GM18873 (cell line): ENCODE data around the gene CNTNAP3.
"Not testable (repeated sequence)": the region's sequence is repeated elsewhere in the genome, so short reads cannot be mapped to it uniquely, and the experiment has no call there.

Source experiments
- ATAC-seq: cut with Tn5 transposase; IDR thresholded peaks from one replicate; pipeline ENCODE4 v1.9.1; 2021; ENCODE audit warnings: mild to moderate bottlenecking, moderate library complexity, moderate number of reproducible peaks; ENCODE audit not compliant: unreplicated experiment, low FRiP score

CNTNAP3 gene

GRCh38 chr9:39287980-39288379 lies at the start of gene CNTNAP3:
Gene CNTNAP3, minus strand, starts transcription at chr9:39288167. Its CDS starts 103 bp downstream, at chr9:39288064.
- ATAC-seq: not testable (repeated sequence)

- not testable (repeated sequence) for ATAC-seq
Measured at GRCh38 chr9:39279995-39280394, 8.0 kb downstream of the CNTNAP3 start.

DNA sequence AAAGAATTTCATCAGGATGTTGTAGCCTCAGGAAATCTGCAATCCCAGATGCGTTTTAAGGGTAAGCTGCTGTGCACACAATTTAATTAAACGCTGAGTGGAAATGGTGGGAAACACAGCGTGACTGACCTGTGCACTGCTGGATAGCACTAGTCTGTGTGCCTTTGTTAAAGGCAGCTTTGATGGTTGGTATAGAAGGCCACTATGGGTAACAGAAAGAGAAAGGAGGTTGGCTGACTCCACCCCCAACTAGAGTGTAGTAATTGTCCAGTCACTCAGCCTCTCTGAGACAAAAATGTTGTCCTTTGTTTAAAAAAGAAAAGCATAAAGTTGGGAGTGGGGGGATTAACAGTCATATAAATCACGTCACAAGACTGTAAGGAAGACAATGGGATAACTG lies 45.5 kb downstream of the CNTNAP3 start:
- ATAC-seq: not testable (repeated sequence)

GRCh38 chr9:39232130-39232991 lies 55.6 kb downstream of the CNTNAP3 start:
- not testable (repeated sequence) for ATAC-seq

DNA sequence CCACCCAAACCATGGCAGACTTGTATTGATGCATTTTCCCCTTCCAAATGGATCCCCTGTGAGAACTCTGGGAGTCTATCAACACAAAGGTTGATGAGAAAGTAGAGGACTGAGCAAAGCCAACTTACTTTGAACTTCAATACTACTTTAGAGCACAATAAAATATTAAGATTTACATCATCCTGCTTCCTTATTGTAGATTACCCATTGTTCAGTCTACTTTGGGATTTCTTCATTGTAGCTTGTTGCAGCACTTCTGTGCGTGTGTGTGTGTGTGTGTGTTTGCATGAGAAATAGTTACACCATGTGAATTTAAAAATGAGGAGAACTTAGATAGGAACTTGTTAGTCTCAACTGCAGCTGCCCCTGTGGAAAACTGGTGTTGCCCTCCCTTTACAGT lies 72.0 kb downstream of the CNTNAP3 start:
- ATAC-seq: not testable (repeated sequence)

GRCh38 chr9:39209773-39210172 lies 78.2 kb downstream of the CNTNAP3 start:
- ATAC-seq: not testable (repeated sequence)

DNA sequence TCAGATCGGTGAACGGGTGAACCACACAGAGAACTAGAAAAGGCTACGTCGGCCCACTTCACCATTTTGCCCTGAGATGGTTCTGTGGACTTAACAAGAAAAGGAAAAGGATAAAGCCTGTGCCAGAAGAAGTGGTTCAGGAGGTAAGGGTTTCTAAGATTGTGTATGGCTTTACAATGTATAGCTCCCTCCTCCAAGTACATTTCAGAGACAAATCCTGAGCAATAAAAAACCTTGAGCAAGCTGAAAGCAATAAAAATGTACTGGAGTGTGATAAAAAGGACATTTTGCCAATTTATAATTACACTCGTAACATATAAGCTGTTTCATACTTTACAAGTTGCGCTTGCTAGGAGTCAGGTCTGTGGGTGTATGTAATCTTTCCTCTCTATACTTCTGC lies 81.3 kb downstream of the CNTNAP3 start:
- ATAC-seq: not testable (repeated sequence)

DNA sequence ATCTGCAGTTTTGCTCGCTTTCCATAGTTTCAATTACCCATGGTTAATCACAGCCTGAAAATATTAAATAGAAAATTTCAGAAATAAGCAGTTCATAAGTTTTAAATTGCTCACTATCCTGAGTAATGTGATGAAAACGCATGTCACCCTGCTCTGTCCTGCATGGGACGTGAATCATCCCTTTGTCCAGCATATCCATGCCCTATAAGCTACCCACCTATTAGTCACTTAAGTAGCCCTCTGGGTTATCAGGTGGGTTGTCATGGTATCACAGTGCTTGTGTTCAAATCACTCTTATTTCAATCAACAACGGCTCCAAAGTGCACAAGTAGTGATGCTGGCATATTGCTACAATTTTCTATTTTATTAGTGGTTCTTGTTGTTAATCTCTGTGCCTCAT lies 82.1 kb downstream of the CNTNAP3 start:
- ATAC-seq: not testable (repeated sequence)

- ATAC-seq: not testable (repeated sequence)
Measured at GRCh38 chr9:39200412-39200811, 87.6 kb downstream of the CNTNAP3 start.

DNA sequence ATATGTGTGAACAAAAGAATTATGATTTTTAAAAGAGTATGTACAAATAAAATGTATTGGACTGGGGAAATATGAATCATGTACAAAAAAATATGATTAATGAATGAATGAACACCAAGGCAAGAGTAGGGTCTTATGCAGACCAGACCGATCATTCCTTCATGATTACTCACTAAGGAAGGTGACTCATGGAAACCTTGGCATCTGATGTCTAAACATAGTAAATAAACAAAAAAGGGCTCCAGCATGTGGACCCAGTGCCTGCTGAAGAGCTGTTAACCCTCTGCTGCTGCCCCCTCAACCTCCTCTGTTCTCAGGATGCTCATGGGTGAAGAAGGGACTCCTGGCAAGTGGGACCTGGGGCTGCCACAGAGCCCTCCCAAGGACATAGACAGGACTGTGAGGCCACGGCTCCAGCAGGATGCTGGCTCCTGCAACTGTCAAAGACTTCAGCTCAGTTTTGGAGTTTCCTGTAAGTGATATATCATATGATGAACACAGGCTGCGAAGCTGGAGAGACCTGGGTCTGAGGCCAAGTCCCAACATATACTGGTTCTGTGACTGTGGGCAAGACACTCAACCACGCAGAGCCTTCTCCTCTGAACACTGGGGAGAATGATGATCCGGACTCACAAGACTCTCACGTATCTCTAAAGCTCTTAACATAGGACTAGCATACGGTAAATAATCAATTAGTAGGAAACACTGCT lies 89.8 kb downstream of the CNTNAP3 start:
- ATAC-seq: not testable (repeated sequence)

DNA sequence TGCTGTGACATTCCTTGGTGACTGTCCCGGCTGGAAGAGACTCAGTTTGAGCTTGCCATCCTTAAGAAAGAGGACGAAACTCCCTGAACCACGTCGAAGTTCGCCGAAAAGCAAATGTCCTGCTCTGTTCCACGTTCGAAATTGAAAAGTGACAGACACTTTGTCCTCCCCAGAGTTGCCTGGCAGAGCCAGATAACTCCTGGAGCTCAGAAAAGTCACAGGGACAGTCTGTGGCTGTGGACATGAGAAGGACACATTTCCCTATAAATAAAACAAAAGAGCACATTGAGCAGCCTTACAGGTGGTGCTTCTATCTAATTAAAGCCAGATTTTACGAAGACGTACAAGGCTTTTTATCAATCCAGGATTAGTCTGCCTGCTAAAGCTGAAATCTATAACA lies 116.6 kb downstream of the CNTNAP3 start:
- ATAC-seq: not testable (repeated sequence)

- not testable (repeated sequence) for ATAC-seq
Measured at GRCh38 chr9:39157714-39158113, 130.3 kb downstream of the CNTNAP3 start.

GRCh38 chr9:39132826-39133552 lies 155.0 kb downstream of the CNTNAP3 start:
- not testable (repeated sequence) for ATAC-seq

GRCh38 chr9:39121401-39121800 lies 166.6 kb downstream of the CNTNAP3 start:
- ATAC-seq: not testable (repeated sequence)

DNA sequence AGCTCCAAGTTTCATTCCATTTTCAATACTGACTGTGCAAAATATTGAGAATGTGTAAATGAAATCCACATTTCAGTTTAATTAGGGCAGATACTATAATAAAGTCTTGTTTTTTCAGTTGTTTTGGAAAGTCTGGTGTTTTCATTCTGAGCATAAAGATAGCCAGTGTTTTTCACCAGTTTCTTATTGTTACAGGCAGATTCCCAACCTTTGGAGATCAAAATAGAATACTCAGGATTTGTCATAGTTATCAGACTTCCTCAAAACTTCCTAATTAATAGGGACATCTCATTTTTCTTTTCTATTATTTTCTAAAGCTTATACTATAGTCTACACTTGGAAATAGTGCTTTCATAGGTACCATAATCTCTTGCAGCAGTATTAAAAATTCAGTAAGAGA lies 176.2 kb downstream of the CNTNAP3 start:
- not testable (repeated sequence) for ATAC-seq

DNA sequence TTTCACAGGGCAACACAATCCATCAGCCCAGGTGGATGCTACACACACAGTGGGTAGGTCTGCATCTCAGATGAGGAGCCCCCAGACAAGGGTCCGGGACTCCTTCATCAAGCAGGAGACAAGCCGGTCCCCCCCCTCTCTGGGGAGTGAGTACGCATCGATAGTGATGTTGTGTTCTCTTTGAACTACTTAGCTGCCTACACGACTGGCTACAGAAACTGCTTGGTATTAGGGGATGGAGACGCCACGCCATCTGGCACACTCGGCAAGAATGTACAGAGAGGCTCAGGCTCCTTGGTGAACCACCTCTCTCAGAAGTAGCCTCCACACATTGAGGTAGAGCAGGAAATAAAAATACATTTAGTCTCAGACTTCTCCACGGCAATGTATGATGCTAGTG lies 179.8 kb downstream of the CNTNAP3 start:
- no peak for ATAC-seq

DNA sequence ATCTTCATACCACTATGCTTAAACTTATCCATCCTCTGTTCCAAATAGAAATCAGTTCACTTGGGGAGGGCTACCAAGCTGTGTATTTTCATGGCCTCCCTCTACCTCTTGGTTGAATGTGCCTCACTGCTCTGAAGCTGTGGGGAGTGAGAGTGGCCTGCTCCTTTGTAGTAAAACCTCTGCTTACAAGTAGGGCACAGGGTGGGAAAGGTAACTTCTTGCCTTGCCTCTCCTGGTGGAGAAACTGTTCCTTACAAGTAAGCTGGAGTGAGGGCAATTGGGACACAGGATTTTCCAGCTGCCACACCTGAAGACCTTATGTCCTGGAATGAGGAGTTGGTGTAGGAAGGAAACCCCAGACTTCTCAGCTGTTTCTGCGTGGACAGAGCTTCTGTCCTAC lies 190.8 kb downstream of the CNTNAP3 start:
- ATAC-seq: not testable (repeated sequence)

- ATAC-seq: not testable (repeated sequence)
Measured at GRCh38 chr9:39085311-39085710, 202.7 kb downstream of the CNTNAP3 start.

DNA sequence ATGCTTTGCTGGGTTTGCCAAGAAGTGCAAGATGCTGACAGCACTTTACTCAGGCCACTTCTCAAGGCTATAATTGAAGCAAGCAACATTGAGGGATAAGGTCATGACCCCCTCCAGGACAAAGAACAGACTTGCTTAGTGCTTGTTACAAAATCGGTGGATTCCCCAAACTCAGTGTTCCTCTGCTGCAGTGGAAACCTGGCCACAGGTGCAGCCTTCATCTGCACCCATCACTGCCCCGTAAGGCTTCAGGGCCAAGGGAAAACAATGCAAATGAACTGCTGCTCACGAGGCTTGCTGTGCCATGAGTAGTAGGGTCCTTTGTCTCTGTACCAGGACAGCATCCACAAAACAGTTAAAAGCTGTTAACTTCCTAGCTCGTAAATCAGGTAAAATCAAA lies 205.4 kb downstream of the CNTNAP3 start:
- ATAC-seq: not testable (repeated sequence)

- not testable (repeated sequence) for ATAC-seq
Measured at GRCh38 chr9:39080081-39080480, 207.9 kb downstream of the CNTNAP3 start.
